Stimulated activated CD8-positive, alpha-beta memory T cell treated with anti-CD3 and anti-CD28 coated beads, Interleukin-12 subunit alpha, Interleukin-12 subunit beta, amount 100 ng/mL, for 24 hours (primary cell): ENCODE data around the gene MPP4.

Experiments
- DNase-seq: peaks from one replicate; pipeline ENCODE4 v3.0.0-alpha.2; 2020; ENCODE audit errors: extremely low read depth

MPP4 gene

GRCh38 chr2:201622306-201622970 lies 76.0 kb downstream of the MPP4 start:
- no peak for DNase-seq

GRCh38 chr2:201621293-201621999 lies 77.0 kb downstream of the MPP4 start:
- DNase-seq, result no peak

- no peak for DNase-seq
Observed at GRCh38 chr2:201618744-201619662, 79.4 kb downstream of the MPP4 start.

DNA sequence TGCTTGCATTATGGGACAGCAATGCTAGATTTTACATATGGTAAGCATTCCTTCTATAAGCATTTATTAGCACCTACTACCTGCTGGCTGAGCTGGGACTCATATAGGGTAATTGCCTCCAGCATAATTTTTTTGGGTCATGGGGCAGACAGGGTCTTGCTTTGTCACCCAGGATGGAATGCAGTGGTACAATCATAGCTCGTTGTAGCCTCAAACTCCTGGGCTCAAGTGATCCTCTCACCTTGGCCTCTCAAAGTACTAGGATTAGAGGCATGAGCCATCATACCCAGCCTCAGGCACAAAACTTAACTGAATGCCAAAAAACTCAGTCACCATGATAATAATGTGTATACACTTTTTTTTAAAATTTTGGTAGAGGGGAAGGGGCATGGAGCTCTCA lies 90.4 kb downstream of the MPP4 start:
- no peak for DNase-seq

DNA sequence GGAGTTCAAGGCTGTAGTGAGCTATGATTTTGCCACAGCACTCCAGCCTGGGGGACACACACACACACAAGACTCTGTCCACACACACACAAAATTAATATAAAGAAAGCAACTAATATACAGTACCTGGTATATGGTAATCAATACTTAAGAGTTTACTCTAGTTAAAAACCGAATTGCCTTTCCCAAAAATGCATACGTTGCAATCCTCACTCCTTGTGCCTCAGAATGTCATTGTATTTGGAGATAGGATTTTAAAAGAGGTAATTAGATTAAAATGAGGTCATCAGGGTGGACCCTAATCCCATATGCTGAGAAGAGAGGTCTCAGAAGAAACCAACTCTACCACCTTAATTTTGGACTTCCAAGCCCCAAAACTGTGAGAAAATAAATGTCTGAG lies 90.9 kb downstream of the MPP4 start:
- no peak for DNase-seq

GRCh38 chr2:201600906-201601305 lies 97.5 kb downstream of the MPP4 start:
- no peak for DNase-seq

GRCh38 chr2:201597397-201597796 lies 101.0 kb downstream of the MPP4 start:
- no peak for DNase-seq
